Caco-2 (cell line): ENCODE measurements around the gene MPO. TPM values are rescaled to one million over a fixed set of nuclear protein-coding genes. Genes with fewer than 3 reads are reported as not detected.

Experiments
- BruUV-seq: library from RNA; stranded (reverse); fragments of 400-500 nt; replicated peaks from 2 replicates; lab custom pipeline; 2021; lab: Mats Ljungman, UMichigan
- CTCF ChIA-PET: fragments of 300-600 bp; sonication (Branson Sonifier 250); formaldehyde crosslinking; loops from one replicate; lab custom pipeline; 2022; ENCODE audit warnings: antibody characterized with exemption; lab: Charles Lee
- POLR2A ChIA-PET: fragments of 300-600 bp; sonication (Branson Sonifier 250); formaldehyde crosslinking; loops from one replicate; lab custom pipeline; 2022; ENCODE audit warnings: antibody characterized with exemption; lab: Charles Lee
- DNase-seq, 2 experiments: peaks; one replicate each; pipeline versions ENCODE4 v3.0.0 to v3.0.0-alpha.2; 2020 to 2022
- H3K27me3 ChIP-seq: replicated peaks from 2 replicates; pipeline ENCODE4 v1.6.0; 2011; ENCODE audit warnings: low read length; ENCODE audit not compliant: control insufficient read depth, insufficient read depth
- H3K36me3 ChIP-seq: 2 replicates; pipeline ENCODE4 v1.5.1; 2011; ENCODE audit warnings: low read length; ENCODE audit not compliant: control insufficient read depth, insufficient read depth
- H3K4me1 ChIP-seq: fragments of 250-450 bp; sonication (Bioruptor Pico); 2 replicates; pipeline ENCODE4 v1.5.1; 2020; ENCODE audit warnings: mild to moderate bottlenecking
- H3K4me3 ChIP-seq: 2 replicates; pipeline ENCODE4 v1.5.1; 2011; ENCODE audit warnings: low read depth, mild to moderate bottlenecking, control low read depth, low read length
- H3K9me3 ChIP-seq: fragments of 250-450 bp; sonication (Bioruptor Pico); 2 replicates; pipeline ENCODE4 v1.5.1; 2020; ENCODE audit warnings: mild to moderate bottlenecking, moderate library complexity
- H3K27ac Mint-ChIP-seq: one replicate; pipeline ENCODE4 v1.8.0; 2022; ENCODE audit warnings: mixed read lengths; ENCODE audit not compliant: unreplicated experiment
- H3K27me3 Mint-ChIP-seq: one replicate; pipeline ENCODE4 v1.8.0; 2022; ENCODE audit warnings: mixed read lengths; ENCODE audit not compliant: insufficient read depth, unreplicated experiment
- H3K36me3 Mint-ChIP-seq: one replicate; pipeline ENCODE4 v1.8.0; 2022; ENCODE audit warnings: mild to moderate bottlenecking, mixed read lengths; ENCODE audit not compliant: insufficient read depth, unreplicated experiment
- H3K4me1 Mint-ChIP-seq: one replicate; pipeline ENCODE4 v1.8.0; 2022; ENCODE audit warnings: low read depth, mixed read lengths; ENCODE audit not compliant: unreplicated experiment
- H3K4me3 Mint-ChIP-seq: one replicate; pipeline ENCODE4 v1.8.0; 2022; ENCODE audit warnings: mild to moderate bottlenecking, moderate library complexity, mixed read lengths; ENCODE audit not compliant: unreplicated experiment
- H3K9me3 Mint-ChIP-seq: one replicate; pipeline ENCODE4 v1.8.0; 2022; ENCODE audit warnings: mixed read lengths; ENCODE audit not compliant: unreplicated experiment
- CTCF ChIP-seq, 2 experiments: fragments of 200-600 bp in 1 of 2; IDR thresholded peaks; 1 replicate in 1 of 2; 2 replicates in 1 of 2; pipeline versions ENCODE4 v1.5.1 to v1.8.0; 2011 to 2022; ENCODE audit warnings: antibody characterized with exemption in 1 of 2, control low read depth in 1 of 2, inconsistent platforms in 1 of 2, low read depth in 1 of 2, low read length in 1 of 2, mild to moderate bottlenecking in 1 of 2, moderate library complexity in 1 of 2; ENCODE audit not compliant: insufficient read depth in 1 of 2, severe bottlenecking in 1 of 2, unreplicated experiment in 1 of 2
- intact Hi-C: fragments of 100-400 bp; cut with micrococcal nuclease; formaldehyde crosslinking; loops from one replicate; pipeline ENCODE4 v1.10.0; 2022; ENCODE audit not compliant: unreplicated experiment
- total RNA-seq: library from RNA; stranded (reverse); gene quantifications from 2 replicates; pipeline ENCODE4 v1.2.3, GENCODE V29; 2022

The MPO gene
- total RNA-seq, 1 experiment from 2014 or later, result 0.23 TPM

- no TSS peak for BruUV-seq
- Histone ChIP-seq H3K9me3 (no peaks in the 10 kb centered on the region), H3K27me3 (no peaks in the 10 kb centered on the region), H3K4me3 (no peak overlapping the region), H3K36me3 (no peaks in the 10 kb centered on the region), H3K4me1 (no peaks in the 10 kb centered on the region)
- Mint-ChIP-seq H3K9me3 (no peaks in the 10 kb centered on the region), H3K4me3 (no peak overlapping the region), H3K27ac (no peak overlapping the region), H3K36me3 (no peaks in the 10 kb centered on the region), H3K27me3 (peaks cover 10% of the 10 kb centered on the region), H3K4me1 (no peaks in the 10 kb centered on the region)
- intact Hi-C loops, result no loop called here
- CTCF ChIA-PET, result no interaction called here
- peak; percentile 20 to 40 for TF ChIP-seq CTCF (IDR thresholded peaks at IDR 0.05; ENCODE audit: insufficient read depth in 1 of 2, low read depth in 1 of 2, low read length in 1 of 2, severe bottlenecking in 1 of 2, unreplicated experiment in 1 of 2)
- peak in 1 of 2 experiments; percentile 53 for DNase-seq
- POLR2A ChIA-PET, result no interaction called here
Measured at GRCh38 chr17:58270476-58271215, 10.1 kb downstream of the MPO start.

- H3K9me3 ChIP-seq, result no peaks in the 10 kb centered on the region
- Mint-ChIP-seq H3K27me3 (peaks cover 13% of the 10 kb centered on the region), H3K9me3 (no peaks in the 10 kb centered on the region), H3K27ac (no peak overlapping the region), H3K4me3 (no peak overlapping the region), H3K36me3 (no peaks in the 10 kb centered on the region), H3K4me1 (no peaks in the 10 kb centered on the region)
- DNase-seq, result no peak
- CTCF ChIA-PET, result no interaction called here
- no peaks in the 10 kb centered on the region for H3K27me3 ChIP-seq
- POLR2A ChIA-PET, result no interaction called here
- intact Hi-C loops, result no loop called here
- no peaks in the 10 kb centered on the region for H3K36me3 ChIP-seq
- no TSS peak for BruUV-seq
- no peak for TF ChIP-seq CTCF (IDR thresholded peaks at IDR 0.05; ENCODE audit: insufficient read depth in 1 of 2, low read depth in 1 of 2, low read length in 1 of 2, severe bottlenecking in 1 of 2, unreplicated experiment in 1 of 2)
- no peaks in the 10 kb centered on the region for H3K4me1 ChIP-seq
- no peak overlapping the region for H3K4me3 ChIP-seq
Measured at GRCh38 chr17:58269557-58270291, 11.0 kb downstream of the MPO start.

GRCh38 chr17:58268774-58269556 is 11.8 kb downstream of the MPO start:
- no peak for TF ChIP-seq CTCF (IDR thresholded peaks at IDR 0.05; ENCODE audit: insufficient read depth in 1 of 2, low read depth in 1 of 2, low read length in 1 of 2, severe bottlenecking in 1 of 2, unreplicated experiment in 1 of 2)
- BruUV-seq, result no TSS peak
- peaks cover 16% of the 10 kb centered on the region for H3K27me3 Mint-ChIP-seq
- H3K27ac Mint-ChIP-seq, result no peak overlapping the region
- ChIA-PET CTCF (no interaction called here), POLR2A (no interaction called here)
- Histone ChIP-seq H3K27me3 (no peaks in the 10 kb centered on the region), H3K4me3 (no peak overlapping the region), H3K4me1 (no peaks in the 10 kb centered on the region), H3K9me3 (no peaks in the 10 kb centered on the region), H3K36me3 (no peaks in the 10 kb centered on the region)
- no peaks in the 10 kb centered on the region for H3K4me1 Mint-ChIP-seq
- no peak for DNase-seq
- H3K4me3 Mint-ChIP-seq, result no peak overlapping the region
- intact Hi-C loops, result no loop called here
- H3K9me3 Mint-ChIP-seq, result no peaks in the 10 kb centered on the region
- no peaks in the 10 kb centered on the region for H3K36me3 Mint-ChIP-seq
